Stimulated activated naive B cell treated with anti-CD40 and anti-IgM and Interleukin-4, amounts not matched to agents 10 μg/mL and 1 μg/mL and 100 μg/mL, for 72 hours (primary cell): ENCODE results near the gene PDE6H.

Source experiments
- ATAC-seq, 2 donors: fragments of 150-1000 bp; cut with Tn5 transposase; replicated peaks; 2 replicates each; pipeline ENCODE4 v1.10.0; 2021; ENCODE audit warnings: moderate library complexity in 1 of 2
- DNase-seq: peaks from one replicate; pipeline ENCODE4 v3.0.0; 2021
- H3K27ac Mint-ChIP-seq: one replicate; pipeline ENCODE4 v1.8.0; 2022; ENCODE audit warnings: mild to moderate bottlenecking, mixed read lengths
- H3K27me3 Mint-ChIP-seq, 2 donors: one replicate each; pipeline ENCODE4 v1.8.0; 2022; ENCODE audit warnings: mixed read lengths in 2 of 2
- H3K36me3 Mint-ChIP-seq, 2 donors: one replicate each; pipeline ENCODE4 v1.8.0; 2022; ENCODE audit warnings: mixed read lengths in 2 of 2, mild to moderate bottlenecking in 1 of 2
- H3K4me1 Mint-ChIP-seq, 2 donors: one replicate each; pipeline ENCODE4 v1.8.0; 2022; ENCODE audit warnings: mixed read lengths in 2 of 2, mild to moderate bottlenecking in 1 of 2
- H3K4me3 Mint-ChIP-seq, 2 donors: one replicate each; pipeline ENCODE4 v1.8.0; 2022; ENCODE audit warnings: mild to moderate bottlenecking in 2 of 2, mixed read lengths in 2 of 2, moderate library complexity in 1 of 2
- H3K9me3 Mint-ChIP-seq, 2 donors: one replicate each; pipeline ENCODE4 v1.8.0; 2022; ENCODE audit warnings: mixed read lengths in 2 of 2, mild to moderate bottlenecking in 1 of 2

The PDE6H gene

GRCh38 chr12:14968478-14968877 lies 4.4 kb upstream of the PDE6H start:
- Mint-ChIP-seq H3K27me3 (no peaks in the 10 kb centered on the region), H3K4me1 (peaks cover 9 to 18% of the 10 kb centered on the region in 2 donors), H3K9me3 (no peaks in the 10 kb centered on the region), H3K36me3 (no peaks in the 10 kb centered on the region), H3K4me3 (no peak overlapping the region), H3K27ac (no peak overlapping the region)
- ATAC-seq (no peak), DNase-seq (no peak)

GRCh38 chr12:14970473-14970872 lies 2.4 kb upstream of the PDE6H start:
- ATAC-seq, result no peak
- H3K4me3 Mint-ChIP-seq, result no peak overlapping the region
- H3K36me3 Mint-ChIP-seq, result no peaks in the 10 kb centered on the region
- H3K27ac Mint-ChIP-seq, result no peak overlapping the region
- no peaks in the 10 kb centered on the region for H3K9me3 Mint-ChIP-seq
- DNase-seq, result no peak
- H3K27me3 Mint-ChIP-seq, result no peaks in the 10 kb centered on the region
- H3K4me1 Mint-ChIP-seq, result peaks cover 4 to 5% of the 10 kb centered on the region in 2 donors

GRCh38 chr12:14974633-14975032 lies 1.8 kb downstream of the PDE6H start:
- Mint-ChIP-seq H3K9me3 (no peaks in the 10 kb centered on the region), H3K4me3 (no peak overlapping the region), H3K36me3 (no peaks in the 10 kb centered on the region), H3K27me3 (no peaks in the 10 kb centered on the region), H3K27ac (no peak overlapping the region), H3K4me1 (peaks cover 2 to 13% of the 10 kb centered on the region in 2 donors)
- no peak for DNase-seq
- no peak for ATAC-seq

GRCh38 chr12:14975457-14975856 lies 2.6 kb downstream of the PDE6H start:
- no peak overlapping the region for H3K27ac Mint-ChIP-seq
- no peaks in the 10 kb centered on the region for H3K9me3 Mint-ChIP-seq
- DNase-seq, result no peak
- peaks cover 6 to 21% of the 10 kb centered on the region in 2 donors for H3K4me1 Mint-ChIP-seq
- ATAC-seq, result no peak
- H3K4me3 Mint-ChIP-seq, result no peak overlapping the region
- no peaks in the 10 kb centered on the region for H3K36me3 Mint-ChIP-seq
- H3K27me3 Mint-ChIP-seq, result no peaks in the 10 kb centered on the region

- Mint-ChIP-seq H3K9me3 (no peaks in the 10 kb centered on the region), H3K4me1 (peaks cover 18 to 33% of the 10 kb centered on the region in 2 donors), H3K27me3 (no peaks in the 10 kb centered on the region), H3K27ac (no peak overlapping the region), H3K4me3 (no peak overlapping the region), H3K36me3 (no peaks in the 10 kb centered on the region)
- ATAC-seq (no peak), DNase-seq (no peak)
Observed at GRCh38 chr12:14976658-14977057, 3.8 kb downstream of the PDE6H start.

GRCh38 chr12:14979468-14979867 lies 6.6 kb downstream of the PDE6H start:
- no peak for ATAC-seq
- Mint-ChIP-seq H3K9me3 (no peaks in the 10 kb centered on the region), H3K36me3 (no peaks in the 10 kb centered on the region), H3K27me3 (no peaks in the 10 kb centered on the region), H3K4me3 (no peak overlapping the region), H3K27ac (no peak overlapping the region), H3K4me1 (peaks cover 27 to 60% of the 10 kb centered on the region in 2 donors)
- no peak for DNase-seq

- DNase-seq (peak; percentile 46), ATAC-seq (peak; percentile 89 to 95)
- peaks cover 27 to 65% of the 10 kb centered on the region in 2 donors for H3K4me1 Mint-ChIP-seq
- no peaks in the 10 kb centered on the region for H3K27me3 Mint-ChIP-seq
- peak overlapping the region in 1 of 2 donors; percentile 21 for H3K4me3 Mint-ChIP-seq
- H3K9me3 Mint-ChIP-seq, result no peaks in the 10 kb centered on the region
- H3K36me3 Mint-ChIP-seq, result no peaks in the 10 kb centered on the region
- H3K27ac Mint-ChIP-seq, result peak overlapping the region; percentile 76
Observed at GRCh38 chr12:14981049-14981448, 8.2 kb downstream of the PDE6H start.

GRCh38 chr12:14982562-14982961 lies 9.7 kb downstream of the PDE6H start:
- Mint-ChIP-seq H3K4me3 (no peak overlapping the region), H3K9me3 (no peaks in the 10 kb centered on the region), H3K36me3 (no peaks in the 10 kb centered on the region), H3K27ac (no peak overlapping the region), H3K27me3 (no peaks in the 10 kb centered on the region), H3K4me1 (peaks cover 27 to 66% of the 10 kb centered on the region in 2 donors)
- DNase-seq (no peak), ATAC-seq (no peak)

GRCh38 chr12:14982991-14983390 lies 10.1 kb downstream of the PDE6H start:
- ATAC-seq, result peak in 1 of 2 donors; percentile 33
- Mint-ChIP-seq H3K4me1 (peaks cover 29 to 70% of the 10 kb centered on the region in 2 donors), H3K27ac (peak overlapping the region; percentile 59), H3K9me3 (peaks cover 0 to 2% of the 10 kb centered on the region in 2 donors), H3K27me3 (no peaks in the 10 kb centered on the region), H3K4me3 (no peak overlapping the region), H3K36me3 (no peaks in the 10 kb centered on the region)
- DNase-seq, result no peak

- Mint-ChIP-seq H3K27ac (no peak overlapping the region), H3K4me3 (no peak overlapping the region), H3K27me3 (no peaks in the 10 kb centered on the region), H3K4me1 (peaks cover 36 to 73% of the 10 kb centered on the region in 2 donors), H3K9me3 (peaks cover 5 to 9% of the 10 kb centered on the region in 2 donors), H3K36me3 (no peaks in the 10 kb centered on the region)
- no peak for DNase-seq
- ATAC-seq, result no peak
Observed at GRCh38 chr12:14984036-14984435, 11.2 kb downstream of the PDE6H start.

- Mint-ChIP-seq H3K9me3 (peaks cover 9 to 12% of the 10 kb centered on the region in 2 donors), H3K4me1 (peaks cover 41 to 73% of the 10 kb centered on the region in 2 donors), H3K4me3 (no peak overlapping the region), H3K27me3 (no peaks in the 10 kb centered on the region), H3K36me3 (peaks cover under 1 to 7% of the 10 kb centered on the region in 2 donors), H3K27ac (no peak overlapping the region)
- ATAC-seq, result no peak
- DNase-seq, result no peak
Observed at GRCh38 chr12:14984766-14985285, 12.0 kb downstream of the PDE6H start.

- Mint-ChIP-seq H3K27me3 (no peaks in the 10 kb centered on the region), H3K9me3 (peaks cover 14 to 15% of the 10 kb centered on the region in 2 donors), H3K36me3 (peaks cover 6 to 18% of the 10 kb centered on the region in 2 donors), H3K4me1 (peaks cover 37 to 73% of the 10 kb centered on the region in 2 donors), H3K27ac (no peak overlapping the region), H3K4me3 (no peak overlapping the region)
- no peak for ATAC-seq
- no peak for DNase-seq
Observed at GRCh38 chr12:14986449-14986848, 13.6 kb downstream of the PDE6H start.

GRCh38 chr12:14988035-14988434 lies 15.2 kb downstream of the PDE6H start:
- Mint-ChIP-seq H3K27me3 (no peaks in the 10 kb centered on the region), H3K36me3 (peaks cover 7 to 19% of the 10 kb centered on the region in 2 donors), H3K4me3 (no peak overlapping the region), H3K9me3 (peaks cover 14 to 16% of the 10 kb centered on the region in 2 donors), H3K4me1 (peaks cover 35 to 64% of the 10 kb centered on the region in 2 donors), H3K27ac (no peak overlapping the region)
- ATAC-seq, result no peak
- no peak for DNase-seq

- Mint-ChIP-seq H3K27ac (peak overlapping the region; percentile 76), H3K9me3 (peaks cover 14 to 16% of the 10 kb centered on the region in 2 donors)
- ATAC-seq, result peak; percentile 27 to 34
Observed at GRCh38 chr12:14989790-14990189, 16.9 kb downstream of the PDE6H start.

GRCh38 chr12:14991069-14991468 lies 18.2 kb downstream of the PDE6H start:
- peak; percentile 73 to 78 for ATAC-seq
- peak overlapping the region; percentile 74 for H3K27ac Mint-ChIP-seq
- H3K4me3 Mint-ChIP-seq, result no peak overlapping the region
- peaks cover 7 to 19% of the 10 kb centered on the region in 2 donors for H3K36me3 Mint-ChIP-seq
- H3K4me1 Mint-ChIP-seq, result peaks cover 46 to 72% of the 10 kb centered on the region in 2 donors
- H3K9me3 Mint-ChIP-seq, result peaks cover 14 to 16% of the 10 kb centered on the region in 2 donors
- H3K27me3 Mint-ChIP-seq, result no peaks in the 10 kb centered on the region
- no peak for DNase-seq

More at GRCh38 chr12:14989790-14990189, 16.9 kb downstream of the PDE6H start:
- H3K4me1 Mint-ChIP-seq, result peaks cover 40 to 66% of the 10 kb centered on the region in 2 donors
- H3K27me3 Mint-ChIP-seq, result no peaks in the 10 kb centered on the region
- peak overlapping the region; percentile 28 to 48 for H3K4me3 Mint-ChIP-seq
- no peak for DNase-seq
- peaks cover 7 to 19% of the 10 kb centered on the region in 2 donors for H3K36me3 Mint-ChIP-seq
